ENCODE data around the gene HSPB2. TPM values are rescaled to one million over a fixed set of nuclear protein-coding genes. Genes with fewer than 3 reads are reported as not detected.

The HSPB2 gene
- total and polyA plus RNA-seq, 10 of the 15 experiments (the other 5 are each of a cell fraction or from before 2014, with no cell fraction given), result not detected

GRCh38 chr11:111878849-111879636 is 33.5 kb upstream of the HSPB2 start, which contains the start of the genes CFAP68 and FDXACB1 (continued):
- TF ChIP-seq, protein P1, sequence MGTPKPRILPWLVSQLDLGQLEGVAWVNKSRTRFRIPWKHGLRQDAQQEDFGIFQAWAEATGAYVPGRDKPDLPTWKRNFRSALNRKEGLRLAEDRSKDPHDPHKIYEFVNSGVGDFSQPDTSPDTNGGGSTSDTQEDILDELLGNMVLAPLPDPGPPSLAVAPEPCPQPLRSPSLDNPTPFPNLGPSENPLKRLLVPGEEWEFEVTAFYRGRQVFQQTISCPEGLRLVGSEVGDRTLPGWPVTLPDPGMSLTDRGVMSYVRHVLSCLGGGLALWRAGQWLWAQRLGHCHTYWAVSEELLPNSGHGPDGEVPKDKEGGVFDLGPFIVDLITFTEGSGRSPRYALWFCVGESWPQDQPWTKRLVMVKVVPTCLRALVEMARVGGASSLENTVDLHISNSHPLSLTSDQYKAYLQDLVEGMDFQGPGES (IDR thresholded peaks at IDR 0.05), result 0 out of 2 replicates have a peak, but pooled peaks have one; percentile 48
- peak; percentile 79; the same call in 1 of the 2 replicates for TF ChIP-seq PML (IDR thresholded peaks at IDR 0.05; ENCODE audit: low read length)
- TF ChIP-seq, protein P2, sequence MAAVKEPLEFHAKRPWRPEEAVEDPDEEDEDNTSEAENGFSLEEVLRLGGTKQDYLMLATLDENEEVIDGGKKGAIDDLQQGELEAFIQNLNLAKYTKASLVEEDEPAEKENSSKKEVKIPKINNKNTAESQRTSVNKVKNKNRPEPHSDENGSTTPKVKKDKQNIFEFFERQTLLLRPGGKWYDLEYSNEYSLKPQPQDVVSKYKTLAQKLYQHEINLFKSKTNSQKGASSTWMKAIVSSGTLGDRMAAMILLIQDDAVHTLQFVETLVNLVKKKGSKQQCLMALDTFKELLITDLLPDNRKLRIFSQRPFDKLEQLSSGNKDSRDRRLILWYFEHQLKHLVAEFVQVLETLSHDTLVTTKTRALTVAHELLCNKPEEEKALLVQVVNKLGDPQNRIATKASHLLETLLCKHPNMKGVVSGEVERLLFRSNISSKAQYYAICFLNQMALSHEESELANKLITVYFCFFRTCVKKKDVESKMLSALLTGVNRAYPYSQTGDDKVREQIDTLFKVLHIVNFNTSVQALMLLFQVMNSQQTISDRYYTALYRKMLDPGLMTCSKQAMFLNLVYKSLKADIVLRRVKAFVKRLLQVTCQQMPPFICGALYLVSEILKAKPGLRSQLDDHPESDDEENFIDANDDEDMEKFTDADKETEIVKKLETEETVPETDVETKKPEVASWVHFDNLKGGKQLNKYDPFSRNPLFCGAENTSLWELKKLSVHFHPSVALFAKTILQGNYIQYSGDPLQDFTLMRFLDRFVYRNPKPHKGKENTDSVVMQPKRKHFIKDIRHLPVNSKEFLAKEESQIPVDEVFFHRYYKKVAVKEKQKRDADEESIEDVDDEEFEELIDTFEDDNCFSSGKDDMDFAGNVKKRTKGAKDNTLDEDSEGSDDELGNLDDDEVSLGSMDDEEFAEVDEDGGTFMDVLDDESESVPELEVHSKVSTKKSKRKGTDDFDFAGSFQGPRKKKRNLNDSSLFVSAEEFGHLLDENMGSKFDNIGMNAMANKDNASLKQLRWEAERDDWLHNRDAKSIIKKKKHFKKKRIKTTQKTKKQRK (IDR thresholded peaks at IDR 0.05; ENCODE audit: low read depth, low read length), result no peak
- TF ChIP-seq HDAC6 (IDR thresholded peaks at IDR 0.05; ENCODE audit: unreplicated experiment), result no peak
- TF ChIP-seq CBX5 (IDR thresholded peaks at IDR 0.05; ENCODE audit: low read depth), result no peak; the same call in 1 of the 2 replicates
- TF ChIP-seq ZNF207 (IDR thresholded peaks at IDR 0.05; ENCODE audit: borderline replicate concordance), result no peak
- TF ChIP-seq IRF4 (IDR thresholded peaks at IDR 0.05; ENCODE audit: low read depth, low read length), result 0 out of 2 replicates have a peak, but pooled peaks have one; percentile 57
- TF ChIP-seq LARP7 (IDR thresholded peaks at IDR 0.05), result peak; percentile 29
- TF ChIP-seq WRNIP1 (IDR thresholded peaks at IDR 0.05; ENCODE audit: borderline replicate concordance, low read depth, low read length), result 0 out of 2 replicates have a peak, but pooled peaks have one; percentile 79
- TF ChIP-seq ZNF24 (IDR thresholded peaks at IDR 0.05), result no peak
- TF ChIP-seq MEF2A (IDR thresholded peaks at IDR 0.05; ENCODE audit: insufficient read depth, low read depth, low read length), result no peak
- no peak for TF ChIP-seq GATAD2B (conservative IDR thresholded peaks at IDR 0.05; ENCODE audit: low read depth)
- TF ChIP-seq TAF1 (IDR thresholded peaks at IDR 0.05; ENCODE audit: borderline replicate concordance, low read depth, low read length), result no peak; the same call in 1 of the 2 replicates
- TF ChIP-seq HDAC2 (IDR thresholded peaks at IDR 0.05), result 0 out of 2 replicates have a peak, but pooled peaks have one; percentile 26
- TF ChIP-seq NFYB (IDR thresholded peaks at IDR 0.05; ENCODE audit: insufficient read depth, low read depth, low read length), result no peak
- peak; percentile 88 for TF ChIP-seq GABPA (IDR thresholded peaks at IDR 0.05; ENCODE audit: low read depth)
- no peak for TF ChIP-seq REST (IDR thresholded peaks at IDR 0.05; ENCODE audit: low read depth, low read length)
- no peak for TF ChIP-seq YBX1 (IDR thresholded peaks at IDR 0.05)
- no peak for TF ChIP-seq ZSCAN29 (IDR thresholded peaks at IDR 0.05)
- TF ChIP-seq, protein P3, sequence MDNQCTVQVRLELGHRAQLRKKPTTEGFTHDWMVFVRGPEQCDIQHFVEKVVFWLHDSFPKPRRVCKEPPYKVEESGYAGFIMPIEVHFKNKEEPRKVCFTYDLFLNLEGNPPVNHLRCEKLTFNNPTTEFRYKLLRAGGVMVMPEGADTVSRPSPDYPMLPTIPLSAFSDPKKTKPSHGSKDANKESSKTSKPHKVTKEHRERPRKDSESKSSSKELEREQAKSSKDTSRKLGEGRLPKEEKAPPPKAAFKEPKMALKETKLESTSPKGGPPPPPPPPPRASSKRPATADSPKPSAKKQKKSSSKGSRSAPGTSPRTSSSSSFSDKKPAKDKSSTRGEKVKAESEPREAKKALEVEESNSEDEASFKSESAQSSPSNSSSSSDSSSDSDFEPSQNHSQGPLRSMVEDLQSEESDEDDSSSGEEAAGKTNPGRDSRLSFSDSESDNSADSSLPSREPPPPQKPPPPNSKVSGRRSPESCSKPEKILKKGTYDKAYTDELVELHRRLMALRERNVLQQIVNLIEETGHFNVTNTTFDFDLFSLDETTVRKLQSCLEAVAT (IDR thresholded peaks at IDR 0.05), result peak; percentile 89; the same call in 1 of the 2 replicates
